GM21723 (cell line): ENCODE results near the gene PRPSAP1.
"Not testable (repeated sequence)": the region's sequence is repeated elsewhere in the genome, so short reads cannot be mapped to it uniquely, and the experiment has no call there.

ENCODE experiments used
- ATAC-seq: cut with Tn5 transposase; IDR thresholded peaks from one replicate; pipeline ENCODE4 v1.9.1; 2021; ENCODE audit warnings: mild to moderate bottlenecking, moderate library complexity; ENCODE audit not compliant: unreplicated experiment

PRPSAP1 gene

DNA sequence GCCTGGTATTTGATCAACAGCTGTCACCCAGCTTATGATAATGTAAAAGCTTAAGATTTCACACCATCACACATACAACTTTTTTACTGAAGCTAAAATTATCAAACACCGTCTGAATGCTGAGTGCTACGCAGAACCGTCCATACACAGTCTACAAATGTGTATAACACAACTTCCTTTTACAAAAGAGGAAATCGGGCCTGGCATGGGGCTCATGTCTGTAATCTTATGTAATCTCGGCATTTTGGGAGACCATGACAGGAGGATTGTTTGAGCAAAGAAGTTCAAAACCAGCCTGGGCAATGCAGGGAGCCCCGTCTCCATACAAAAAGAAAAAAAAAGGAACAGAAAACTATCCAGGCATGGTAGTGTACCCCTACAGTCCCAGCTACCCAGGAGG lies 26.0 kb downstream of the PRPSAP1 start:
- no peak for ATAC-seq

DNA sequence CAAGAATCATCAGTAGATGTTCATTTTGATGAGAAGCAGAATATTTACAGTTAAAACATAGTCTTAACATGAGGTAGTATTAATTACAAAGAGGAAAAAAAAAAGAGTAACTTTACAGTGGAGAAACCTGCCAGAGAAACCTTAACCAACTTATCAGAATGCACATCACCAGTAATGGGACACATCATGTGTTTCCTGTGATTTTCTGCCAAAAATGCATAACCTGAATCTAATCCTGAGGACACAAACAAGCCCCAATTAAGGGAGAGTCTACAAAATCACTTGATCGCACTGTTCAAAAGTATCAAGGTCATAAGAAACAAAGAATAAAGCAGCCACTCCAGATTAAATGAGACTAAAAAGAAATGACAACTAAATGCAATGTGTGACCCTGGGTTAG lies 27.4 kb downstream of the PRPSAP1 start:
- no peak for ATAC-seq

GRCh38 chr17:76318586-76318985 lies 35.1 kb downstream of the PRPSAP1 start:
- ATAC-seq, result no peak

- no peak for ATAC-seq
Measured at GRCh38 chr17:76317535-76317934, 36.2 kb downstream of the PRPSAP1 start.

DNA sequence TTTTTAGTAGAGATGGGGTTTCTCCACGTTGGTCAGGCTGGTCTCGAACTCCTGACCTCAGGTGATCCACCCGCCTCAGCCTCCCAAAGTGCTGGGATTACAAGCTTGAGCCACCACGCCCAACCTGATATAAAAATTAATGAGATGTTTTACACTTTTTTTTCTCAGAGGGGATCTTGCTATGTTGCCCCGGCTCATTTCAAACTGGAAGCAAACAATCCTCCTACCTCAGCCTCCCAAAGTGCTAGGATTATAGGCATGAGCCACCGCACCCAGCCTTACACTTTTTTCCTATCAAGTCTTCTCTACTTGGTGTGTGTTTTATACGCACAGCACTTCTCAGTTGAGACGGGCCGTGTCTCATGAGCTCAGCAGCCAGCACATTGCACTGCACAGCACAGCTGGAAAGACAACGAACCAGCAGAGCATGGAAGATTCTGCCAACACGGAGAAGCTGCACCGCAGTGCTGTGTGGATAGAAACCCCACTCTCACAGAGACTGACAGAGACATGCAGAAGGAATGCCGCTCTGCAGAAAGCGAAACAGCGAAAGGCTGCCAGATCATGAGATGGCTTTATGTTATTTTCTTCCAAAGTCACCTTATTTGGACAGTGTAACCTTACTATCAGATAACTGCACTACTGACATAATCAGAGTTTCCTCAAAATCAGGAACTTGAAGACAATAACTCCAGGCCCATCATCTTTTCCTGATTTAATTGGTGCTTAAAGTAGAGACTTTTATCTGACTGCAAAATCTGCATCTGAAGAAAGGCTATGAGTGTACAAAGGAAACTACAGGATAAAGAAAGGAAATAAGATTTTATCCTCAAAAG lies 39.1 kb downstream of the PRPSAP1 start:
- no peak for ATAC-seq

DNA sequence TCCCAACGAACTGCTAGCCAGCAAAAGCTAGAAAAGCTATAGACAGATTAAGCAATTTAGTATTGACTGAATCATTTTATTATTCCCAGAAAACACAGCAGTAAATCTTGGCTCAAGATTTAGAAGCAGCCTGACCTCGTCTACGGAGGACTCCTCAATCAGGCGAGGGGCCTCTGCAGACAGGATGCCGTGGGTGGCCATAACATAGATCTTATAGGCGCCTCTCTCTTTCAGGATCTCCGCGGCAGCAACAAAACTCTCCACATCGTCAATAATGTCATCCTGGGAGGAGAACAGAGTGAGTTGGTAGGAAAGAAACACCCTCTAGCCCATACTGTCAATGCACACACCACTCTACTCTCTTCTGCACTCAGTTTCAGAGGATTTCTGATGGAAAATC lies 41.0 kb downstream of the PRPSAP1 start:
- ATAC-seq, result no peak

DNA sequence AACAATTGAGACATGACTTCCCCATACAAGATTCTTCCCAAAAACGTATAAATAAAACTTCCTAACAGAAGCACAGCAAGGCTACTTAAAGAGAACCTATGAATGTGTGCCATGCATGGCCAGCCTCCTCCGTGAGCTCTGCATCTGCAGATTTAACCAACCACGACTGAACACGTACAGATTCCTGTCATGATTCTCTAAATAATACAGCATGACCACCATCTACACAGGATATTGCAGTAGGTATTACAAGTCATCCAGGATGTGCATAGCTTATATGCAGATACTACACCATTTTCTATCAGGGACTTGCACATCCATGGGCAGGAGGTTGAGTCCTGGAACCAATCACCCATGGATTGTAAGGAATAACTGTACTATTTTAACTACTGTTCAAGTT lies 44.3 kb downstream of the PRPSAP1 start:
- ATAC-seq, result no peak

GRCh38 chr17:76307966-76308338 lies 45.8 kb downstream of the PRPSAP1 start, which contains the start of gene QRICH2:
Gene QRICH2 (minus strand): TSS chr17:76308276. CDS start chr17:76307998, 278 bp downstream.
- no peak for ATAC-seq

GRCh38 chr17:76307299-76307965 lies 46.3 kb downstream of the PRPSAP1 start:
- no peak for ATAC-seq

- ATAC-seq, result not testable (repeated sequence)
Measured at GRCh38 chr17:76305135-76305454, 48.6 kb downstream of the PRPSAP1 start.

DNA sequence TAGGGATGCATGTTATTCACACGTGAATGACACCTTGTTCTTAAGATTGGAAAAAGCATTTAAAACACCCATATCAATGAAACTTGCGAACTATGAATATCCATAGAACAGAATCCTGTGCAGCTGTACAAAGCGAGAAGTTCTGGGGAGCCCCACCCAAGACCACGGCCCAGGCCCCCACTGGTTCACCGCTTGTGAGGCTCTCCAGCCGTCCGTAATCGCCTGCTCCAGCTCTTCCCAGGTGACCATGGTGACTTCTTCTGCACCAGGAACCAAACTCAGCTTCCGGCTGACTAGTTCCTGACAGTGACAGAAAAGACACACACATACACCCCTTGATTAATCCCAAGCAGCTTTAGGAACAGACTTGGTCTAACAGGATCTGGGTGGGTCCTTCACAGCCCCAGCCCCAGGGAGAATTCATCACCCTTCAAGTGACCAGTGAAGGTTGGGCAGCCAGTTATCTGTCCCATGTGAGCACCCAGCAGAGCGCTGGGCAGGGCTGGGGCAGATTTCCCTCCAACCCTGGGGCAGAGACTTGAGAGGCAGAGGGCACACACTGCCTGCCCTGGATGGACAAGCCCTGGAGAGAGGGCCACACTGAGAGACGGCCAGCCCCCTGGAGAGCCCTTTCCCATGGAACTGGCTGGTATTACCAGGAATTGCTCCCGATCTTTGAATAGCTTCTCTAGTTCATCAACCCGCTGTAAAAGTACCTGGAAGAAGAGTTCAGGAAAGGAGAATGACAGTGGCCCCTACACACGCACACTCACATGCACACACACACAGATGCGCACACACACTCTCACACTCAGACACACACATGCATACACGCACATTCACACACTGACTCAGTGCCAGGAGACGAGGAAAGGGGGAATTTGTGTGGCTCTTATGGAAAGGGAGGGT lies 49.2 kb downstream of the PRPSAP1 start:
- ATAC-seq, result no peak

DNA sequence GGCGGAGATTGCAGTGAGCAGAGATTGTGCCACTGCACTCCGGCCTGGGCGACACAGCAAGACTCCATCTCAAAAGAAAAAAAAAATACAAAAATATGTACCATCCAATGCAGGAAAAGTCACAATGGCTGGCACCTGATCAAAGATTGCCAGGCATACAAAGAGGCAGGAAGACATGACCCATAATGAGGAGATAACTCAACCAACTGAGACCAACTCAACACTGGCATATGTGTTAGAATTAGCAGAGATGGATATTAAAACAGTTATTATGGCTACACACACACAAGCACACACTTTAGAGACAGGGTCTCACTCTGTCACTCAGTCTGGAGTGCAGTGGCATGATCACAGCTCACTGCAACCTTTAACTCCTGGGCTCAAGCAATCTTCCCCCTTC lies 56.3 kb downstream of the PRPSAP1 start:
- ATAC-seq, result no peak

GRCh38 chr17:76296889-76297288 lies 56.8 kb downstream of the PRPSAP1 start:
- no peak for ATAC-seq

DNA sequence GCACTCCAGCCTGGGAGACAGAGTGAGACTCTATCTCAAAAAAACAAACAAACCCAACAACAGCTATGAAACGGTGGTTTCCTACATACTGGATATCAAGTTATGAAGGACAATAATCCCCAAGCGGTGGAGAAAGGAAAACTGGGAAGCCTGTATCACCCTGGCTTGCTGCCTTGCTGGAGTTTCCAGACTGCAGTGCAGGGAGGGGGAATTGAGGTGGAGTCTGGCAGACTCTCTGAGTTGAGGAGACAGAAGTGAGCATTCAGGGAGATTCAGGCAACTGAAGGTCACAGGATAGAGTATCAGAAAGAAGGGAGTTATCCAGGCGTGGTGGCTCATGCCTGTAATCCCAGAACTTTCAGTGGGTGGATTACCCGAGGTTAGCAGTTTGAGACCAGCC lies 57.5 kb downstream of the PRPSAP1 start:
- no peak for ATAC-seq

DNA sequence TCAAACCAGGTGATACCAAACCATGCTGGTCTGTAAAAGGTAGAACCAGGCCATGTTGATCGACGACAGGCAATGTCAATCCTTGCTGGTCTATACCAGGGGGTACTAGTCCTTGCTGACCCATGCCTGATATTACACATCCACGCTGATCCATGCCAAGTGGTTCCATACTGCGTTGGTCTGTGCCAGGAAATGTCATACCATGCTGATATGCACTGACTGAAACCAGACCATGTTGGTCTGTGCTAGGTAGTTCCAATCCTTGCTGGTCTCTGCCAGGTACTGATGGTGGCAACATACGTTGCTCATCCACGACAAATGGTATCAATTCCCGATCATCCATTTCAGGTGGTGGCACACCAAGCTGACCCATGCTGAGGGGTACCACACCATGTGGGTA lies 60.6 kb downstream of the PRPSAP1 start:
- no peak for ATAC-seq

DNA sequence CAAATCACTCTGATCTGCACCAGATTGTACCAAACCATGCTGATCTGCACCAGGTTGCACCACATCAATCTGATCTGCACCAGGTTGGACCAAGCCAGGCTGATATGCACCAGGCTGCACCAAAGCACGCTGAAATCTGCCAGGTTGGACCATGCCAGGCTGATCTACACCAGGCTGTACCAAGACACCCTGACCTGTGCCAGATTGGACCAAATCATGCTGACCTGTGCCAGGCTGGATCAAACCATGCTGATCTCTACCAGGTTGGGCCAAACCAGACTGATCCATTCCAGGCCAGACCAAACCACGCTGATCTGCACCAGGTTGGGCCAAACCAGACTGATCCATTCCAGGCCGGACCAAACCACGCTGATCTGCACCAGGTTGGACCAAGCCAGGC lies 61.1 kb downstream of the PRPSAP1 start:
- no peak for ATAC-seq

- no peak for ATAC-seq
Measured at GRCh38 chr17:76281573-76282371, 71.9 kb downstream of the PRPSAP1 start.

DNA sequence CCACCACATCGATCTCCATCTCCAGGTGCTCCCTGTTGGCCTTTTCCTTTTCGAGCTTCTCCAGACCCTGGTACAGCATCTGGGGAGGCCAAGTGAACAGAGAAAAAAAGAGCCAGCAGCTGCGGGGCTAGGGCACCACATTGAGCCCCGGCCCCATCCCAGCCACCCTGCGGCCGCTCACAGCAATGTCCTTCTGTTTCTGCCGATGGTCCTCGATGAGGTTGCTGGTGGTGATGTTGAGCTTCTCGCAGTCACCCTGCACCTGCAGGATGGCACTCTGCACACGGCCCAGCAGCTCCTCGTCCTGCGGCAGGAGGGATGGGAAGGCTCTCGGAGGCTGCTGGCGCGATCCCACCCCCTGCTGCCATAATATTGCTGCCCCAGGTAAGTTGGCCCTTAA lies 73.1 kb downstream of the PRPSAP1 start:
- no peak for ATAC-seq

- no peak for ATAC-seq
Measured at GRCh38 chr17:76279742-76280287, 73.9 kb downstream of the PRPSAP1 start.

GRCh38 chr17:76278952-76279741 lies 74.6 kb downstream of the PRPSAP1 start:
- no peak for ATAC-seq
